Gastroesophageal sphincter (tissue), 4 donors: ENCODE data around the gene REC114. TPM values are rescaled to one million over a fixed set of nuclear protein-coding genes. Genes with fewer than 3 reads are reported as not detected.

ENCODE experiments used
- ATAC-seq: fragments of 150-250 bp; one replicate; pipeline ENCODE4 v1.9.1; 2016; ENCODE audit warnings: mild to moderate bottlenecking, moderate library complexity
- H3K27ac ChIP-seq, 4 donors: fragments of 200-600 bp; sonication (generic) in 3 of 4; 1 replicate in 3 of 4; 2 replicates in 1 of 4; pipeline ENCODE4 v1.5.1; 2016 to 2019
- H3K27me3 ChIP-seq: fragments of 200-600 bp; sonication (generic); one replicate; pipeline ENCODE4 v1.5.1; 2019
- H3K36me3 ChIP-seq, 2 donors: fragments of 200-600 bp; sonication (generic); one replicate each; pipeline ENCODE4 v1.5.1; 2019; ENCODE audit warnings: control low read depth in 1 of 2
- H3K4me1 ChIP-seq, 3 donors: fragments of 200-600 bp; sonication (generic); 1 replicate in 2 of 3; 2 replicates in 1 of 3; pipeline ENCODE4 v1.5.1; 2016 to 2019; ENCODE audit warnings: control low read depth in 2 of 3
- H3K4me3 ChIP-seq, 2 donors: fragments of 200-600 bp; sonication (generic); one replicate each; pipeline ENCODE4 v1.5.1; 2019; ENCODE audit warnings: mild to moderate bottlenecking in 1 of 2, moderate library complexity in 1 of 2
- H3K9me3 ChIP-seq, 3 donors: fragments of 200-600 bp; sonication (generic); one replicate each; pipeline ENCODE4 v1.5.1; 2017 to 2019; ENCODE audit warnings: control low read depth in 2 of 3
- EP300 ChIP-seq: sonication (generic); formaldehyde crosslinking; IDR thresholded peaks from one replicate; pipeline ENCODE4 v1.6.1; 2017; ENCODE audit warnings: antibody characterized with exemption, mild to moderate bottlenecking
- POLR2A ChIP-seq, 2 donors: fragments of 450-650 bp; IDR thresholded peaks; one replicate each; pipeline ENCODE4 v1.6.1; 2017; ENCODE audit warnings: antibody characterized with exemption in 2 of 2, mild to moderate bottlenecking in 2 of 2, moderate library complexity in 1 of 2
- POLR2AphosphoS5 ChIP-seq: sonication (generic); formaldehyde crosslinking; IDR thresholded peaks from one replicate; pipeline ENCODE4 v1.6.1; 2017; ENCODE audit warnings: antibody characterized with exemption
- WGBS, 2 donors: methylation state at CpG; one replicate each; pipeline ENCODE4 v1.1.5; 2018; ENCODE audit warnings: low coverage in 1 of 2; 5-methylcytosine and 5-hydroxymethylcytosine counted together
- total RNA-seq, 4 donors: library from RNA; depleted of rRNA; stranded (reverse); fragments of >200 nt; gene quantifications; one replicate each; pipeline ENCODE4 v1.1.0, GENCODE V29; 2016
- TF ChIP-seq, protein P1 (sequence below), 4 experiments: fragments of 200-600 bp in 2 of 4; fragments of 450-650 bp in 2 of 4; sonication (generic) in 1 of 4; IDR thresholded peaks; one replicate each; pipeline ENCODE4 v1.5.1; 2017 to 2019; ENCODE audit warnings: antibody characterized with exemption in 4 of 4, mild to moderate bottlenecking in 2 of 4, moderate library complexity in 2 of 4

Gene REC114
- total RNA-seq, 4 donors from 2014 or later = not detected

DNA sequence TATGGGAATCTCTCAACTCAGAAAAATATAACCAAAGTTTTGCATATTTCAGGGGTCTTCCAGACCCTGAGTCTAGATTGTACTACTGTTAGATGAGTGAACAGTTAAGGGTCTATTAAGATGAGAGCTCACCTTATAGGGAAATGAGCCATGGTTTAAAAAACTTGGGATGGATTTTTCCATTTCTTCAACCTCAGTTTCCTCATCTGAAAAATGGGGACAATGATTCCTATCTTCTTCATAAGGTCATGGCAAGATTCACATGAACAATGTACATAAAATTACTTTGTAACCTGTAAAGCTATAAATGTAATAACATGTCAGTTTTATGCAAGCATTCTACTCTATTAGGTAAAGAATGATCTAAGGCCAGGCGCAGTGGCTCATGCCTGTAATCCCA, 161.5 kb downstream of the REC114 start:
- no peak for ATAC-seq
- H3K36me3 ChIP-seq = peaks cover 0 to 3% of the 10 kb centered on the region in 2 donors
- no peak overlapping the region for H3K4me3 ChIP-seq
- WGBS, 2 donors = 91 to 100% methylated on average over 1 of the region's 1 CpG
- H3K4me1 ChIP-seq = peaks cover 59 to 100% (median 60%) of the 10 kb centered on the region in 3 donors
- no peaks in the 10 kb centered on the region for H3K9me3 ChIP-seq
- H3K27ac ChIP-seq = peak overlapping the region in 1 of 4 donors; percentile 50
- TF ChIP-seq POLR2AphosphoS5 = no peak
- TF ChIP-seq POLR2A (IDR thresholded peaks at IDR 0.05) = no peak
- TF ChIP-seq, protein P1, sequence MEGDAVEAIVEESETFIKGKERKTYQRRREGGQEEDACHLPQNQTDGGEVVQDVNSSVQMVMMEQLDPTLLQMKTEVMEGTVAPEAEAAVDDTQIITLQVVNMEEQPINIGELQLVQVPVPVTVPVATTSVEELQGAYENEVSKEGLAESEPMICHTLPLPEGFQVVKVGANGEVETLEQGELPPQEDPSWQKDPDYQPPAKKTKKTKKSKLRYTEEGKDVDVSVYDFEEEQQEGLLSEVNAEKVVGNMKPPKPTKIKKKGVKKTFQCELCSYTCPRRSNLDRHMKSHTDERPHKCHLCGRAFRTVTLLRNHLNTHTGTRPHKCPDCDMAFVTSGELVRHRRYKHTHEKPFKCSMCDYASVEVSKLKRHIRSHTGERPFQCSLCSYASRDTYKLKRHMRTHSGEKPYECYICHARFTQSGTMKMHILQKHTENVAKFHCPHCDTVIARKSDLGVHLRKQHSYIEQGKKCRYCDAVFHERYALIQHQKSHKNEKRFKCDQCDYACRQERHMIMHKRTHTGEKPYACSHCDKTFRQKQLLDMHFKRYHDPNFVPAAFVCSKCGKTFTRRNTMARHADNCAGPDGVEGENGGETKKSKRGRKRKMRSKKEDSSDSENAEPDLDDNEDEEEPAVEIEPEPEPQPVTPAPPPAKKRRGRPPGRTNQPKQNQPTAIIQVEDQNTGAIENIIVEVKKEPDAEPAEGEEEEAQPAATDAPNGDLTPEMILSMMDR (IDR thresholded peaks at IDR 0.05) = no peak
- no peak for TF ChIP-seq EP300
- no peaks in the 10 kb centered on the region for H3K27me3 ChIP-seq

DNA sequence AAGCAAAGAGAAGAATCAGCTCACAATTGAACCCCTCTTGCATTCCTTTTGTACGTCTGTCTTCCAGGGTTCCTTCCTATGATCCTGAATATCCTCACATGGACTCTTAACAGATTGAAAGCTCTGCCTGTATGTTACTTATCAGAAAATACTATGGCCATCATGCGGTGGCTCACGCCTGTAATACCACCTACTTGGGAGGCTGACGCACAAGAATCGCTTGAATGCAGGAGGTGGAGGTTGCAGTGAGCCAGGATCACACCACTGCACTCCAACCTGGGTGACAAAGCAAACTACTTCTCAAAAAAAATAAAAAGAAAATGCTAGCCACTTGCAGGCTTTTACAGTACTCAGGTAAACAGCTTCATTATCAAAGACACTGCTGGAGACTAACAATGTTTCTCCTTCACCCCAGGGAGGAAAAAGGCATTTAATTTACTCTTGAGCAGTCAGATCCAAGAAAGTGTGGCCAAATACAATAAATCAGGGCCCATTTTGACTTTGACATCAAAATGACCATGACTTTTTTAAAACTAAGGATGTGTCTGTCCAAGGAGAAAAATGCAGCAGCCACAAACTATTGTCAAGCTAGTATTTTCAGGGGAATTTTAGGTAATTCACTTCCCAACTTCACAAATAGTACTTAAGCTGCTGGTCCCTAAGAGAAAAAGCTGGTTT, 162.9 kb downstream of the REC114 start:
- no peak for ATAC-seq
- H3K27ac ChIP-seq = peak overlapping the region in 2 of 4 donors; percentile 36 to 50
- peaks cover 0 to 3% of the 10 kb centered on the region in 2 donors for H3K36me3 ChIP-seq
- TF ChIP-seq EP300 (no peak), POLR2A (IDR thresholded peaks at IDR 0.05) (no peak), POLR2AphosphoS5 (no peak)
- TF ChIP-seq, protein P1 (IDR thresholded peaks at IDR 0.05) = no peak
- no peaks in the 10 kb centered on the region for H3K27me3 ChIP-seq
- peaks cover 47 to 100% (median 56%) of the 10 kb centered on the region in 3 donors for H3K4me1 ChIP-seq
- WGBS, 2 donors = 74 to 78% methylated on average over 3 to 5 of the region's 5 CpGs
- H3K9me3 ChIP-seq = no peaks in the 10 kb centered on the region
- no peak overlapping the region for H3K4me3 ChIP-seq

DNA sequence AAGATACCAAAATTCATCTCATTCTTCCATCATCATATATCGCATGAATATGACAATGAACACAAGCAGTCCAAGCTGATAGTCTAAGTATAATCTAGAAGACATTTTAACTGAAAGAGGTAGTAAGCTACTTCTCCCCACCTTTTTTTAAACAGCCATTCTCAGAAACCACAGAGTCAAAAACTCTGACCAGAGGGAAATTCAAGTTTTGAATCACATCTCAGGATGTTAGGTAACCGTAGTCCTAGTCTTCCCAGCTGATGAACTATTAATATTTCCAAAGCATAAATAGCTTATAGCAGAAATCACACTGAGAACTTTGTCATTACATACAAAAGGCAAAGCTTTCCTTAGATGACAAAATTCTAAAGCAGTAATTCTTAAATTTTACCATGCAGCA, 164.4 kb downstream of the REC114 start:
- TF ChIP-seq, protein P1 (IDR thresholded peaks at IDR 0.05) = no peak
- TF ChIP-seq POLR2A (IDR thresholded peaks at IDR 0.05) = no peak
- no peak for TF ChIP-seq EP300
- no peak for TF ChIP-seq POLR2AphosphoS5
- no peaks in the 10 kb centered on the region for H3K27me3 ChIP-seq
- H3K27ac ChIP-seq = peak overlapping the region in 2 of 4 donors; percentile 36 to 50
- WGBS, 2 donors = 54 to 64% methylated on average over 2 of the region's 2 CpGs
- H3K9me3 ChIP-seq = no peaks in the 10 kb centered on the region
- H3K4me1 ChIP-seq = peaks cover 38 to 100% (median 41%) of the 10 kb centered on the region in 3 donors
- peaks cover 0 to 3% of the 10 kb centered on the region in 2 donors for H3K36me3 ChIP-seq
- no peak for ATAC-seq
- no peak overlapping the region for H3K4me3 ChIP-seq

DNA sequence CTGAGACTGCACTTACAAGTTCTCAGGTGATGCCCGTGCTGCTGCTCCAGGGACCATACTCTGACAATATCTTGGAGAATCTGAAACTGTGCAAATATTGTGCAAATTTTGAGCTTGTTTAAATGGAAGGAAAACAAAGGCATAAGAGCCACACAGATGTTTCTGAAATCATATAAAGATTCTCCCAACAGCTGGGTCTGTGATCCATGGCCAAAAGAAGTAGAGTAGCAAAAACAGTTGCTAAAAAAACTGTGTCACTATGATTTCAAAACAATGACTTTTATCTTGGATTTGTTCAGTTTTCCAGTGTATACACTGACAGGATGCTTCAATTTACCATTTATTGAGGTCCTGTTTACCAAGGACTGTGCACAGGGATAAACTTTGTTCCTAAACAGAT, 164.9 kb downstream of the REC114 start:
- peak overlapping the region in 2 of 4 donors; percentile 36 to 50 for H3K27ac ChIP-seq
- H3K27me3 ChIP-seq = no peaks in the 10 kb centered on the region
- ATAC-seq = peak; percentile 7
- no peak overlapping the region for H3K4me3 ChIP-seq
- no peaks in the 10 kb centered on the region for H3K9me3 ChIP-seq
- TF ChIP-seq POLR2A (IDR thresholded peaks at IDR 0.05) (no peak), EP300 (no peak), POLR2AphosphoS5 (no peak)
- TF ChIP-seq, protein P1 (IDR thresholded peaks at IDR 0.05) = no peak
- peaks cover 0 to 3% of the 10 kb centered on the region in 2 donors for H3K36me3 ChIP-seq
- H3K4me1 ChIP-seq = peaks cover 34 to 100% (median 37%) of the 10 kb centered on the region in 3 donors
- 36 to 60% methylated on average over 1 of the region's 1 CpG for WGBS, 2 donors

DNA sequence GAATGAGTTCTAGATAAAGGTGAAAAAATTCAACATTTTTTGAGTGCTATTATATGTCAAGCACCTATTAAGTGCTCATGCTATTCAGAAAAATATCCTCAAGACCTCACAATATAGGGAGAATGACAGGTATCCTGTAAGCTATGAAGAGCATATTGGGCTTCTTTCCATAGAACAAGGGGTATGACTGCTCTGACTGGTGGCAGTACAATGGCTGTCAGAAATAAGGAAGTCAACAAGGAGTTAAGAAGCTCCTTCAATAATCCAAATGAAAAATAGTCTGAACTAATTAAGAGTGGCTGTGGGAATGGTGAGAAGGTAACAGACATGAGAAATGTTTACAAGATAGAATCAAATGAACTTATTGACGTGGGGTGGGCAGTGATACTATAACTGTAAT, 165.5 kb downstream of the REC114 start:
- peak overlapping the region in 3 of 4 donors; percentile 44 to 69 (median 50) for H3K27ac ChIP-seq
- ATAC-seq = no peak
- H3K27me3 ChIP-seq = no peaks in the 10 kb centered on the region
- peaks cover 0 to 3% of the 10 kb centered on the region in 2 donors for H3K36me3 ChIP-seq
- no peak overlapping the region for H3K4me3 ChIP-seq
- WGBS, 2 donors = 38 to 71% methylated on average over 1 of the region's 1 CpG
- H3K4me1 ChIP-seq = peaks cover 30 to 100% (median 33%) of the 10 kb centered on the region in 3 donors
- H3K9me3 ChIP-seq = no peaks in the 10 kb centered on the region
- TF ChIP-seq POLR2A (IDR thresholded peaks at IDR 0.05) (no peak), EP300 (no peak), POLR2AphosphoS5 (no peak)
- TF ChIP-seq, protein P1 (IDR thresholded peaks at IDR 0.05) = no peak
